Mesenchymal stem cell (in vitro differentiated cells and primary cell): ENCODE measurements around the gene TBC1D16.
A peak's percentile ranks its signal among the peaks of the same experiment; 100 is the strongest.

Experiments used
- DNase-seq: peaks from one replicate; pipeline ENCODE4 v3.0.0-alpha.2; 2013
- H2AFZ ChIP-seq: one replicate; pipeline ENCODE4 v1.6.1; 2013; ENCODE audit warnings: low read depth, mild to moderate bottlenecking, control low read depth, inconsistent platforms, low read length, moderate library complexity
- H2AK5ac ChIP-seq: 2 replicates; pipeline ENCODE4 v1.6.1; 2013; ENCODE audit warnings: low read length, moderate library complexity, mild to moderate bottlenecking, inconsistent platforms; ENCODE audit not compliant: severe bottlenecking
- H2BK120ac ChIP-seq: one replicate; pipeline ENCODE4 v1.6.1; 2013; ENCODE audit warnings: low read depth, mild to moderate bottlenecking, inconsistent platforms, low read length, moderate library complexity
- H2BK12ac ChIP-seq, 2 experiments: one replicate each; pipeline ENCODE4 v1.6.1; 2013; ENCODE audit warnings: inconsistent platforms in 2 of 2, low read length in 2 of 2, mild to moderate bottlenecking in 2 of 2, moderate library complexity in 2 of 2, control low read depth in 1 of 2
- H2BK15ac ChIP-seq: one replicate; pipeline ENCODE4 v1.6.1; 2013; ENCODE audit warnings: mild to moderate bottlenecking, low read depth, inconsistent platforms; ENCODE audit not compliant: poor library complexity, severe bottlenecking
- H2BK5ac ChIP-seq: 2 replicates; pipeline ENCODE4 v1.6.1; 2013; ENCODE audit warnings: low read depth, mild to moderate bottlenecking, low read length, control low read depth, inconsistent platforms; ENCODE audit not compliant: poor library complexity, severe bottlenecking
- H3K14ac ChIP-seq, 2 experiments: one replicate each; pipeline ENCODE4 v1.6.1; 2013; ENCODE audit warnings: inconsistent platforms in 2 of 2, low read length in 2 of 2, control low read depth in 1 of 2, mild to moderate bottlenecking in 1 of 2, moderate library complexity in 1 of 2
- H3K18ac ChIP-seq, 2 experiments: one replicate each; pipeline ENCODE4 v1.6.1; 2013; ENCODE audit warnings: inconsistent platforms in 2 of 2, low read length in 2 of 2, control low read depth in 1 of 2, low read depth in 1 of 2, mild to moderate bottlenecking in 1 of 2
- H3K23ac ChIP-seq, 2 experiments: one replicate each; pipeline ENCODE4 v1.6.1; 2013; ENCODE audit warnings: inconsistent platforms in 2 of 2, low read length in 2 of 2, mild to moderate bottlenecking in 2 of 2, moderate library complexity in 2 of 2, control low read depth in 1 of 2
- H3K27ac ChIP-seq: 2 replicates; pipeline ENCODE4 v1.5.1; 2013; ENCODE audit warnings: mild to moderate bottlenecking, moderate library complexity, low read length, control low read depth, inconsistent platforms; ENCODE audit not compliant: poor library complexity, severe bottlenecking
- H3K27me3 ChIP-seq, 2 experiments: 2 replicates each; pipeline versions ENCODE4 v1.6.1 to v1.7.0; 2013; ENCODE audit warnings: low read length in 2 of 2, mild to moderate bottlenecking in 2 of 2, moderate library complexity in 2 of 2, control low read depth in 1 of 2, inconsistent platforms in 1 of 2; ENCODE audit not compliant: control insufficient read depth in 1 of 2, insufficient read depth in 1 of 2
- H3K36me3 ChIP-seq, 2 experiments: 2 replicates each; pipeline versions ENCODE4 v1.6.1 to v1.7.0; 2013; ENCODE audit warnings: low read length in 2 of 2, control low read depth in 1 of 2, inconsistent platforms in 1 of 2, low read depth in 1 of 2, mild to moderate bottlenecking in 1 of 2; ENCODE audit not compliant: insufficient read depth in 2 of 2, control insufficient read depth in 1 of 2
- H3K4ac ChIP-seq, 2 experiments: one replicate each; pipeline ENCODE4 v1.6.1; 2013; ENCODE audit warnings: inconsistent platforms in 2 of 2, low read length in 2 of 2, mild to moderate bottlenecking in 2 of 2, moderate library complexity in 2 of 2, control low read depth in 1 of 2, low read depth in 1 of 2
- H3K4me1 ChIP-seq: 2 replicates; pipeline ENCODE4 v1.6.1; 2013; ENCODE audit warnings: low read depth, low read length, control low read depth; ENCODE audit not compliant: control insufficient read depth, insufficient read depth
- H3K4me2 ChIP-seq: 2 replicates; pipeline ENCODE4 v1.6.1; 2013; ENCODE audit warnings: low read length, mild to moderate bottlenecking, inconsistent platforms; ENCODE audit not compliant: poor library complexity, severe bottlenecking
- H3K4me3 ChIP-seq, 2 experiments: 2 replicates each; pipeline versions ENCODE4 v1.5.1 to v1.7.0; 2013; ENCODE audit warnings: low read length in 2 of 2, mild to moderate bottlenecking in 2 of 2, control low read depth in 1 of 2, low read depth in 1 of 2; ENCODE audit not compliant: insufficient read depth in 1 of 2
- H3K79me1 ChIP-seq: replicated peaks from 2 replicates; pipeline ENCODE4 v1.6.1; 2013; ENCODE audit warnings: mild to moderate bottlenecking, control low read depth, low read length, inconsistent platforms; ENCODE audit not compliant: poor library complexity, severe bottlenecking
- H3K9ac ChIP-seq: 2 replicates; pipeline ENCODE4 v1.7.0; 2013; ENCODE audit warnings: mild to moderate bottlenecking, low read length, moderate library complexity
- H3K9me3 ChIP-seq: 2 replicates; pipeline ENCODE4 v1.7.0; 2013; ENCODE audit warnings: mild to moderate bottlenecking, low read length; ENCODE audit not compliant: control insufficient read depth
- H4K8ac ChIP-seq: one replicate; pipeline ENCODE4 v1.6.1; 2013; ENCODE audit warnings: inconsistent platforms, mild to moderate bottlenecking, low read length, moderate library complexity
- H4K91ac ChIP-seq: one replicate; pipeline ENCODE4 v1.6.1; 2013; ENCODE audit warnings: mild to moderate bottlenecking, low read length, inconsistent platforms
- WGBS: methylation state at CpG from one replicate; pipeline ENCODE4 v1.1.7; 2013; ENCODE audit warnings: mixed read lengths; 5-methylcytosine and 5-hydroxymethylcytosine counted together

The TBC1D16 gene

DNA sequence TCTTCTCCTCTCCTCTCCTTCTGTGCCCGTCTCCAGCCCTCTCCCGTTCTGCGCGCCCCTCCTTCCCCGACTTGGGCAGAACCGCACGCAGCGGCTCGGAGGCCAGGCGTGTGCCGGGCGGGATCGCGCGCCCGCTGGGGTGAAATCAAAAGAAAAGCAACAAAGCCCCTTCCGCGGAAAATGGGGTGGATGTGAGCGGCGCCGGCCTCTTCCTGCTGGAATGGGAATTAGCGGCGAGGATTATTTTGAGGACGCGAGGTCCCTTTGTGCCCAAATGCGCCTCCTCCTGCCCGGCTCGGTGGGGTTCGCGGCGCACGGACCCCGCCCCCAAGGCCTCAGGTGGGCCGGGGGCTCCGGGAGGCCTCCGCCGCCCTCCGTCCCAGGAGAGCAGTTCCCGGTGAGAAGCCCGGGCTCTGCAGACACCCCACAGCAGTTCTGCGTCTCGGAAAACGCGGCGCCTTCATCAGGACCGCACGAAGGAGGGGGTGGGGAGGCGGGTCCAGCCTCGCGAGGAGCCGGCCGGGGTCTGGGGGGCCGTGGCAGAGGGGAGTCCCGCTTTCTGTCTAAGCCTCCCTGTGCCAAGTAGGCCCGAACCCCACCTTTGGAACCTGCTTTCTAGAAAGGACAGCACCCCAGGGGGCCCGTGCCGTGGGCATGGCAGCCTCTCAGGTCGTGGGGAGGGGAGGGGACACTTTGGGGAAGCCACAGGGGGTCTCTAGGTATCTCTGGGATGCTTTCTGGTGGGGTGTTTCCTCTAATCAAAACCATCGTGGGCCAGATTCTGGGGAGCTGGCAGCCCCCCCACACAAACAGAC is 105.4 kb downstream of the TBC1D16 start:
- WGBS: 4% methylated on average over 58 of the region's 59 CpGs
- no peak overlapping the region for H3K27ac ChIP-seq
- no peak overlapping the region for H2BK12ac ChIP-seq
- H3K9me3 ChIP-seq: no peaks in the 10 kb centered on the region
- H2BK15ac ChIP-seq: no peak overlapping the region
- no peak overlapping the region for H3K18ac ChIP-seq
- peak overlapping the region; percentile 62 for H3K4me2 ChIP-seq
- H3K36me3 ChIP-seq: no peaks in the 10 kb centered on the region
- peak overlapping the region; percentile 41 for H3K9ac ChIP-seq
- peaks cover 13% of the 10 kb centered on the region for H3K4me1 ChIP-seq
- DNase-seq: no peak
- H2AFZ ChIP-seq: no peak overlapping the region
- no peak overlapping the region for H4K91ac ChIP-seq
- peak overlapping the region in 1 of 2 experiments; percentile 53 for H3K4me3 ChIP-seq
- H3K27me3 ChIP-seq: peaks cover 53 to 72% of the 10 kb centered on the region in 2 experiments
- H2BK5ac ChIP-seq: no peak overlapping the region
- peak overlapping the region in 1 of 2 experiments; percentile 11 for H3K14ac ChIP-seq
- no peaks in the 10 kb centered on the region for H3K79me1 ChIP-seq
- no peak overlapping the region for H2AK5ac ChIP-seq
- H2BK120ac ChIP-seq: no peak overlapping the region
- H3K4ac ChIP-seq: no peak overlapping the region
- H3K23ac ChIP-seq: no peak overlapping the region
- no peak overlapping the region for H4K8ac ChIP-seq

GRCh38 chr17:79929257-79930061 is 106.2 kb downstream of the TBC1D16 start:
- Histone ChIP-seq H3K18ac (no peak overlapping the region), H2BK15ac (no peak overlapping the region), H3K36me3 (no peaks in the 10 kb centered on the region), H3K79me1 (no peaks in the 10 kb centered on the region), H3K27me3 (peaks cover 57 to 76% of the 10 kb centered on the region in 2 experiments), H4K91ac (no peak overlapping the region), H3K9ac (no peak overlapping the region), H3K4me3 (no peak overlapping the region), H2BK120ac (no peak overlapping the region), H2AK5ac (no peak overlapping the region), H3K14ac (no peak overlapping the region), H4K8ac (no peak overlapping the region), H2BK12ac (no peak overlapping the region), H3K4me1 (peaks cover 13% of the 10 kb centered on the region), H3K23ac (no peak overlapping the region), H3K9me3 (no peaks in the 10 kb centered on the region), H3K4ac (no peak overlapping the region), H2BK5ac (no peak overlapping the region), H3K27ac (no peak overlapping the region), H3K4me2 (no peak overlapping the region), H2AFZ (no peak overlapping the region)
- WGBS: 74% methylated on average over 14 of the region's 25 CpGs
- no peak for DNase-seq

DNA sequence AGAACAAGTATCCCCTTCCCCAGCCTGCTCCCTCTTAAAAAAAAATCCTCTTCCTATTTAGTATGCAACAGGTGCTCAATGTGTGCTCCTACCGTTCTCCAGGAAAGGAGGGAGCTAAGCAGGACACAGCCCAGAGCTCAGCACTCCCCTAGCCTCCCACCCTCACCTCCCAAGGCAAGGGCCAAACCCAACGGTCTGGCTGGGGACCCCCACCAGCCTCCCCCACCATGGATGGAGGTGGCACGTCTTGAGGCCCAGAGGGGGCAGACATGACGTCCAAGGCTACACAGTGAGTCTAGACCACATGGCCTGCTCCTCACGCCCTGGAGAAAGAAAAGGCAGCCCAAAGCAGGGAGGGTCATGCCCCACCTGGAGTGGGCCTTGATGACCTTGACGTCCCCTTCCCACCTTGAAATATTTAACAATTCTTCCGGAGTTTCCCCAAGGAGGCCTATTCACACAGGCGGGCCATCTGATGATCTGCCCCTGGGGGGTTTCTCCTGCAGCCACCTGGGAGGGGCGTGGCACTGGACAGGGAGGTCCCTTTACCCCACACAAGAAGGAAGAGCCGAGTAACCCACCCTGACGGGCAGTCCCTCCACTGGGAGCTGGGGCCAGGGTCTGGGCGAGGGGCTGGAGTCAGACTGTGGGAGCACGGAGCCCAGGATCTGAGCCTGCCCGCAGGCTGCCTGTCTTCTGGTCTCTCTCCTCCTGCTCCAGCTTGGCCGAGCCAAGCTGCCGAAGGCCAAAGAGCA is 107.0 kb downstream of the TBC1D16 start:
- Histone ChIP-seq H4K91ac (no peak overlapping the region), H3K79me1 (no peaks in the 10 kb centered on the region), H2BK12ac (no peak overlapping the region), H3K18ac (no peak overlapping the region), H2BK5ac (no peak overlapping the region), H3K27me3 (peaks cover 63 to 84% of the 10 kb centered on the region in 2 experiments), H3K9ac (no peak overlapping the region), H3K14ac (no peak overlapping the region), H3K4me3 (peak overlapping the region in 1 of 2 experiments; percentile 1), H3K23ac (no peak overlapping the region), H3K4me1 (peaks cover 8% of the 10 kb centered on the region), H3K9me3 (no peaks in the 10 kb centered on the region), H2AK5ac (no peak overlapping the region), H3K36me3 (no peaks in the 10 kb centered on the region), H3K27ac (no peak overlapping the region), H2BK15ac (no peak overlapping the region), H2BK120ac (no peak overlapping the region), H4K8ac (peak overlapping the region; percentile 39), H3K4ac (no peak overlapping the region), H3K4me2 (no peak overlapping the region), H2AFZ (no peak overlapping the region)
- no peak for DNase-seq
- 75% methylated on average over 16 of the region's 16 CpGs for WGBS
